GM23338 (cell line): ENCODE results near the gene LMO2. TPM values are rescaled to one million over a fixed set of nuclear protein-coding genes. Genes with fewer than 3 reads are reported as not detected.

Source experiments
- ATAC-seq: fragments of 200-7000 bp; cut with Tn5 transposase; 3 replicates; pipeline ENCODE4 v1.9.1; 2020
- DNase-seq: peaks from one replicate; pipeline ENCODE4 v3.0.0-alpha.2; 2015; ENCODE audit warnings: low spot score
- H2AFZ ChIP-seq: fragments of 200-600 bp; sonication (generic); 2 replicates; pipeline ENCODE4 v1.8.0; 2016; ENCODE audit warnings: antibody characterized with exemption, mild to moderate bottlenecking, moderate library complexity
- H3F3A ChIP-seq: fragments of 200-600 bp; sonication (generic); replicated peaks from 2 replicates; pipeline ENCODE4 v1.8.0; 2017; ENCODE audit warnings: antibody characterized with exemption, mixed run types, low read depth
- H3K27ac ChIP-seq: fragments of 200-600 bp; sonication (generic); 2 replicates; pipeline ENCODE4 v1.6.1; 2016; ENCODE audit warnings: low read depth
- H3K27me3 ChIP-seq: fragments of 200-600 bp; sonication (generic); 2 replicates; pipeline ENCODE4 v1.8.0; 2016; ENCODE audit warnings: mild to moderate bottlenecking, mixed run types, moderate library complexity; ENCODE audit not compliant: insufficient read depth
- H3K36me3 ChIP-seq: fragments of 200-600 bp; sonication (generic); 2 replicates; pipeline ENCODE4 v1.8.0; 2016; ENCODE audit warnings: mild to moderate bottlenecking; ENCODE audit not compliant: insufficient read depth
- H3K4me1 ChIP-seq: fragments of 200-600 bp; sonication (generic); 2 replicates; pipeline ENCODE4 v1.8.0; 2016; ENCODE audit warnings: mild to moderate bottlenecking, moderate library complexity; ENCODE audit not compliant: insufficient read depth
- H3K4me2 ChIP-seq: fragments of 200-600 bp; sonication (generic); 2 replicates; pipeline ENCODE4 v1.7.1; 2017; ENCODE audit warnings: mixed run types
- H3K4me3 ChIP-seq: fragments of 200-600 bp; sonication (generic); 2 replicates; pipeline ENCODE4 v1.6.1; 2016; ENCODE audit warnings: mixed run types
- H3K79me2 ChIP-seq: fragments of 200-600 bp; sonication (generic); replicated peaks from 2 replicates; pipeline ENCODE4 v1.8.0; 2017; ENCODE audit warnings: mild to moderate bottlenecking; ENCODE audit not compliant: insufficient read depth
- H3K9me2 ChIP-seq: fragments of 200-600 bp; sonication (generic); 2 replicates; pipeline ENCODE4 v1.8.0; 2017; ENCODE audit not compliant: insufficient read depth
- H4K20me1 ChIP-seq: fragments of 200-600 bp; sonication (generic); replicated peaks from 2 replicates; pipeline ENCODE4 v1.8.0; 2017; ENCODE audit warnings: mild to moderate bottlenecking; ENCODE audit not compliant: insufficient read depth
- H3K27ac Mint-ChIP-seq: 2 replicates; pipeline ENCODE4 v1.8.0; 2020; ENCODE audit warnings: inconsistent platforms, mild to moderate bottlenecking, moderate library complexity, mixed read lengths
- H3K27me3 Mint-ChIP-seq: 3 replicates; pipeline ENCODE4 v1.8.0; 2022; ENCODE audit warnings: low read depth, mild to moderate bottlenecking, moderate library complexity, mixed read lengths, inconsistent platforms; ENCODE audit not compliant: insufficient read depth, poor library complexity
- H3K36me3 Mint-ChIP-seq: 3 replicates; pipeline ENCODE4 v1.8.0; 2021; ENCODE audit warnings: low read depth, mild to moderate bottlenecking, inconsistent platforms, moderate library complexity, mixed read lengths
- H3K4me1 Mint-ChIP-seq: 3 replicates; pipeline ENCODE4 v1.8.0; 2020; ENCODE audit warnings: mild to moderate bottlenecking, inconsistent platforms, mixed read lengths
- H3K4me3 Mint-ChIP-seq: 3 replicates; pipeline ENCODE4 v1.8.0; 2021; ENCODE audit warnings: moderate library complexity, mild to moderate bottlenecking, inconsistent platforms, mixed read lengths
- H3K9me3 Mint-ChIP-seq: 3 replicates; pipeline ENCODE4 v1.8.0; 2020; ENCODE audit warnings: moderate library complexity, mild to moderate bottlenecking, inconsistent platforms, mixed read lengths
- CTCF ChIP-seq, 2 experiments: fragments of 200-600 bp in 1 of 2; sonication (generic) in 1 of 2; conservative IDR thresholded peaks; 2 replicates each; pipeline versions ENCODE4 v1.5.1 to v1.6.1; 2016 to 2017; ENCODE audit warnings: antibody characterized with exemption in 2 of 2, low read depth in 2 of 2, mild to moderate bottlenecking in 2 of 2, moderate library complexity in 1 of 2
- EZH2 ChIP-seq: fragments of 200-600 bp; sonication (generic); IDR thresholded peaks from one replicate; pipeline ENCODE4 v1.8.0; 2017; ENCODE audit warnings: antibody characterized with exemption, mild to moderate bottlenecking, low read depth; ENCODE audit not compliant: unreplicated experiment
- EZH2phosphoT487 ChIP-seq: fragments of 200-600 bp; sonication (generic); IDR thresholded peaks from one replicate; pipeline ENCODE4 v1.8.1; 2018; ENCODE audit warnings: antibody characterized with exemption; ENCODE audit not compliant: unreplicated experiment
- JUNB ChIP-seq: IDR thresholded peaks from one replicate; pipeline ENCODE4 v1.6.1; 2016; ENCODE audit warnings: antibody characterized with exemption; ENCODE audit not compliant: unreplicated experiment
- POLR2AphosphoS5 ChIP-seq: IDR thresholded peaks from 2 replicates; pipeline ENCODE4 v1.6.1; 2016; ENCODE audit warnings: antibody characterized with exemption, low read depth
- STAT1 ChIP-seq: IDR thresholded peaks from one replicate; pipeline ENCODE4 v1.6.1; 2016; ENCODE audit warnings: antibody characterized with exemption; ENCODE audit not compliant: unreplicated experiment
- ZNF114 ChIP-seq: fragments of 250-450 bp; sonication (Bioruptor Pico); IDR thresholded peaks from 2 replicates; pipeline ENCODE4 v1.5.0; 2020; ENCODE audit warnings: mild to moderate bottlenecking, moderate library complexity
- ZNF331 ChIP-seq: fragments of 250-450 bp; sonication (Bioruptor Pico); IDR thresholded peaks from 2 replicates; pipeline ENCODE4 v1.5.0; 2020; ENCODE audit warnings: low read depth, mild to moderate bottlenecking, moderate library complexity
- ZNF462 ChIP-seq: fragments of 250-450 bp; sonication (Bioruptor Pico); IDR thresholded peaks from 2 replicates; pipeline ENCODE4 v1.5.0; 2020; ENCODE audit warnings: mild to moderate bottlenecking, moderate library complexity
- polyA plus RNA-seq: library from polyadenylated mRNA; unstranded; fragments of >200 nt; fragmentation: Nextera tagmentation; extraction: Ambion mirVana; gene quantifications from 2 replicates; pipeline ENCODE4 v1.2.1, GENCODE V29; 2016
- total RNA-seq: library from RNA; depleted of rRNA; stranded (reverse); fragments of >200 nt; shearing (Covaris generic); gene quantifications from 2 replicates; pipeline ENCODE4 v1.2.3, GENCODE V29; 2014

Gene LMO2
- total and polyA plus RNA-seq, 2 experiments from 2014 or later, result 1.4 to 3.1 TPM

DNA sequence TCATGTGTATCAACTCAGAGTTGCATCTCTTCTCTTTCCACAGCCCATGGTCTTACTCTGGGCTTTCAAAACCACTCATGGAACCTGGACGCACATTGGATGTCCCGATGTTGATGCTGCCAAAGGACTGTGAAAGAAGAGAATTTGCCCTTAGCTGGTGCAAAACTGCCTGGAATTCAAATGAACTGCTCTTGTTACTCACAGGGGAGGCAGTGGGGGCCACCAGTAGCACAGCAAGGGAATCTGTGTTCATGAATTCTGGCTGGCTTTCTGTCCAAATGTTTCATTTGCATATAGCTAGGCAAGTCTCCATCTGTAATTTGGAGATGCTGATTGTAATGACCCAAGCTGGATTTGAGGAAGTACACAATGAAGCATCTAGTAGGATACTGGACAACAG, 24.9 kb downstream of the LMO2 start (continued):
- TF ChIP-seq ZNF462 (CRISPR knock-in tag) (no peak), STAT1 (no peak), POLR2AphosphoS5 (no peak), EZH2 (no peak), EZH2phosphoT487 (no peak)

- ATAC-seq (no peak), DNase-seq (no peak)
- H3K79me2 ChIP-seq, result no peaks in the 10 kb centered on the region
- no peak overlapping the region for H3K4me2 ChIP-seq
- Mint-ChIP-seq H3K9me3 (no peaks in the 10 kb centered on the region), H3K27me3 (peaks cover 32% of the 10 kb centered on the region), H3K4me1 (peaks cover 11% of the 10 kb centered on the region), H3K27ac (no peak overlapping the region), H3K4me3 (no peak overlapping the region), H3K36me3 (no peaks in the 10 kb centered on the region)
- peaks cover 17% of the 10 kb centered on the region for H3K4me1 ChIP-seq
- no peak overlapping the region for H3K27ac ChIP-seq
- no peaks in the 10 kb centered on the region for H3F3A ChIP-seq
- H3K36me3 ChIP-seq, result no peaks in the 10 kb centered on the region
- H2AFZ ChIP-seq, result no peak overlapping the region
- H3K9me2 ChIP-seq, result no peaks in the 10 kb centered on the region
- no peak overlapping the region for H3K4me3 ChIP-seq
- H3K27me3 ChIP-seq, result peaks cover 40% of the 10 kb centered on the region
- no peaks in the 10 kb centered on the region for H4K20me1 ChIP-seq
- TF ChIP-seq CTCF (conservative IDR thresholded peaks at IDR 0.05; ENCODE audit: low read depth in 2 of 2) (no peak), ZNF114 (CRISPR knock-in tag) (no peak), EZH2 (no peak), EZH2phosphoT487 (no peak), ZNF462 (CRISPR knock-in tag) (no peak), ZNF331 (CRISPR knock-in tag) (no peak), JUNB (no peak)
Observed at GRCh38 chr11:33864479-33864878, 27.4 kb downstream of the LMO2 start.
